Type B pancreatic cell (in vitro differentiated cells): ENCODE results near the gene UNC79. TPM values are rescaled to one million over a fixed set of nuclear protein-coding genes. Genes with fewer than 3 reads are reported as not detected.

Experiments used
- DNase-seq: peaks from one replicate; pipeline ENCODE4 v3.0.0; 2021; ENCODE audit warnings: mixed read lengths; ENCODE audit not compliant: unreplicated experiment; ENCODE audit errors: extremely low spot score
- H3K27ac Mint-ChIP-seq: 2 replicates; pipeline ENCODE4 v1.8.0; 2021; ENCODE audit warnings: mild to moderate bottlenecking, mixed read lengths
- H3K27me3 Mint-ChIP-seq: 2 replicates; pipeline ENCODE4 v1.8.0; 2021; ENCODE audit warnings: mixed read lengths
- H3K36me3 Mint-ChIP-seq: 2 replicates; pipeline ENCODE4 v1.8.0; 2021; ENCODE audit warnings: mixed read lengths
- H3K4me1 Mint-ChIP-seq: one replicate; pipeline ENCODE4 v1.8.0; 2021; ENCODE audit warnings: mixed read lengths; ENCODE audit not compliant: unreplicated experiment
- H3K4me3 Mint-ChIP-seq: 2 replicates; pipeline ENCODE4 v1.8.0; 2021; ENCODE audit warnings: mild to moderate bottlenecking, mixed read lengths
- H3K9me3 Mint-ChIP-seq: 2 replicates; pipeline ENCODE4 v1.8.0; 2021; ENCODE audit warnings: mixed read lengths
- CTCF ChIP-seq: fragments of 200-600 bp; sonication (generic); conservative IDR thresholded peaks from 2 replicates; pipeline ENCODE4 v1.5.0; 2021; ENCODE audit warnings: antibody characterized with exemption, mild to moderate bottlenecking
- total RNA-seq: library from RNA; stranded (reverse); gene quantifications from 2 replicates; pipeline ENCODE4 v1.2.1, GENCODE V29; 2021; ENCODE audit warnings: low replicate concordance

UNC79 gene
- total RNA-seq, 1 donor from 2014 or later, result 2.1 TPM

- Mint-ChIP-seq H3K4me1 (no peaks in the 10 kb centered on the region), H3K27me3 (peaks cover 5% of the 10 kb centered on the region), H3K27ac (no peak overlapping the region), H3K4me3 (no peak overlapping the region), H3K36me3 (no peaks in the 10 kb centered on the region), H3K9me3 (no peaks in the 10 kb centered on the region)
- TF ChIP-seq CTCF, result no peak
- no peak for DNase-seq
These were observed 23.5 kb downstream of the UNC79 start for GRCh38 chr14:93454224-93454623.

GRCh38 chr14:93456356-93456755, 25.6 kb downstream of the UNC79 start:
- Mint-ChIP-seq H3K9me3 (no peaks in the 10 kb centered on the region), H3K27ac (no peak overlapping the region), H3K4me1 (no peaks in the 10 kb centered on the region), H3K4me3 (no peak overlapping the region), H3K27me3 (peaks cover 5% of the 10 kb centered on the region), H3K36me3 (no peaks in the 10 kb centered on the region)
- no peak for DNase-seq
- TF ChIP-seq CTCF, result no peak

- no peak for DNase-seq
- Mint-ChIP-seq H3K4me3 (no peak overlapping the region), H3K27ac (no peak overlapping the region), H3K9me3 (no peaks in the 10 kb centered on the region), H3K36me3 (no peaks in the 10 kb centered on the region), H3K4me1 (no peaks in the 10 kb centered on the region), H3K27me3 (peaks cover 9% of the 10 kb centered on the region)
- TF ChIP-seq CTCF, result no peak
These were observed 27.5 kb downstream of the UNC79 start for GRCh38 chr14:93458234-93458633.

GRCh38 chr14:93462479-93462878, 31.7 kb downstream of the UNC79 start:
- Mint-ChIP-seq H3K4me1 (no peaks in the 10 kb centered on the region), H3K4me3 (no peak overlapping the region), H3K27me3 (peaks cover 6% of the 10 kb centered on the region), H3K9me3 (no peaks in the 10 kb centered on the region), H3K27ac (no peak overlapping the region), H3K36me3 (no peaks in the 10 kb centered on the region)
- no peak for TF ChIP-seq CTCF
- DNase-seq, result no peak

GRCh38 chr14:93464271-93464670, 33.5 kb downstream of the UNC79 start:
- H3K27ac Mint-ChIP-seq, result no peak overlapping the region
- H3K9me3 Mint-ChIP-seq, result no peaks in the 10 kb centered on the region
- H3K4me1 Mint-ChIP-seq, result no peaks in the 10 kb centered on the region
- no peaks in the 10 kb centered on the region for H3K36me3 Mint-ChIP-seq
- peaks cover 11% of the 10 kb centered on the region for H3K27me3 Mint-ChIP-seq
- no peak for DNase-seq
- no peak for TF ChIP-seq CTCF
- no peak overlapping the region for H3K4me3 Mint-ChIP-seq

- DNase-seq, result no peak
- no peaks in the 10 kb centered on the region for H3K9me3 Mint-ChIP-seq
- no peak for TF ChIP-seq CTCF
- no peak overlapping the region for H3K27ac Mint-ChIP-seq
- H3K4me3 Mint-ChIP-seq, result no peak overlapping the region
- no peaks in the 10 kb centered on the region for H3K4me1 Mint-ChIP-seq
- no peaks in the 10 kb centered on the region for H3K36me3 Mint-ChIP-seq
- H3K27me3 Mint-ChIP-seq, result peaks cover 5% of the 10 kb centered on the region
These were observed 44.7 kb downstream of the UNC79 start for GRCh38 chr14:93475471-93475870.
